Inflammatory macrophage treated with lipopolysaccharide for 4 hours (primary cell): ENCODE results near the gene BIK.
"Not testable (repeated sequence)": the region's sequence is repeated elsewhere in the genome, so short reads cannot be mapped to it uniquely, and the experiment has no call there.

Source experiments
- DNase-seq: peaks from one replicate; pipeline ENCODE4 v3.0.0-alpha.2; 2020

BIK gene, protein sequence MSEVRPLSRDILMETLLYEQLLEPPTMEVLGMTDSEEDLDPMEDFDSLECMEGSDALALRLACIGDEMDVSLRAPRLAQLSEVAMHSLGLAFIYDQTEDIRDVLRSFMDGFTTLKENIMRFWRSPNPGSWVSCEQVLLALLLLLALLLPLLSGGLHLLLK

DNA sequence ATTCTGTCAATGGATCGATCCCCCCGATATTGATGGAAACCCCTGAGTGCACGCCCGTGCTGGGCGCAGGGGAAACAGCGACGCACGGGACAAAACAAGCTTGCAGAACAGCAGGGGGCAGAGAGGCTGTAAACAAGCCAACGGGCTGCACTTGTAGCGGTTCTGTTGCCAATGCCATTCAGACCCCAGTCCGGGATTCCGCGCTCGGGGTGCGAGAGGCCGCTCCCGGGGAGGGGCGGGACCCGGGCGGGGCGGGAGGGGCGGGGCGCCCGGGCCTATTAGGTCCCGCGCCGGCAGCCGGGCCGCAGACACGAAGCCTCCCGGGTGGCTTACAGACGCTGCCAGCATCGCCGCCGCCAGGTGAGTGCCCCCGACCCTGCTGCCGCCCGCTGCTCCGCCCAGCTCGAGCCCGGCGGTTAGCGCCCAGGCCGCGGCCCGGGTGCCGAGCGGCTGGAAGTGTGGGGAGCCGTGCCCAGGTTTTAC is at the start of gene BIK:
TSS of gene BIK (plus strand) at position 307 of the 483 bp plus-strand sequence. CDS start 13,273 bp downstream, outside the sequence.
- peak; percentile 40 for DNase-seq

DNA sequence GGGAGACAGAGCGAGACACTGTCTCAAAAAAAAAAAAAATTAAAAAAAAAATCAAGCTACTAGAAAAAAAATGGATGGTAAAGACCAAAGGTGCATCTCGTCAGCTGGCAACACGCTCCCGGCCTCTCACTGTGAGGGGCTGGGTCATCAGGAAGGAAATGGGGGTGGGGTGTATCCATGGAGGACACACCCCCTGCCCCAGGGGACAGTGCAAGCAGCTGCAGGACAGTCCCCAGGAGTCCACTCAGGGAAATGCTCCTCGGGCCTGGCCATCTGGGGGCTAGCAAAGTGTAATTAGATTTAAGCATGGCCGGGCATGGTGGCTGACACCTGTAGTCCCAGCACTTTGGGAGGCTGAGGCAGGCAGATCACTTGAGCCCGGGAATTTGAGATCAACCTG is 44.4 kb upstream of the BIK start:
- DNase-seq: no peak

DNA sequence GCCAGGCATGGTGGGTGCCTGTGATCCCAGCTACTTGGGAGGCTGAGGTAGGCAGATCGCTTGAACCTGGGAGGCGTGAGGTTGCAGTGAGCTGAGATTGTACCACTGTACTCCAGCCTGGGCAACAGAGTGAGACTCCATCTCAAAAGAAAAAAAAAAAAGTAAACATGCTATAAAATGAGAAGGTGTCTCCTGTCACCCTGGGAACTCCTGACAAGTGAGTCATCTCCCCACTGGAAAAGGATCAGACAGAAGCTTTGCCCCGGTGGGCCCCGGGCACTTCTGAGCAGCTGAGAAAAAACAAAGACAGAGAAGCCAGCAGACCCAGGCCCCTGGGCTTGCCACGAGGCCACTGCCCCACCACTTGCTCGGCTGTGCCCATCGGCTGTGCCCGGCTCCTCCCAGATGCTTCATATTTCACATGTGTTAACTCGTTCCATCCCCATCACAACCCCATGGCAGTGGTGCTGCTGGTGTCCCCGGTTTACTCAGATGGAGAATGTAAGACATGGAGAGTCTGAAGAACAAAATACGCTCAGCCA is 43.6 kb upstream of the BIK start:
- no peak for DNase-seq

DNA sequence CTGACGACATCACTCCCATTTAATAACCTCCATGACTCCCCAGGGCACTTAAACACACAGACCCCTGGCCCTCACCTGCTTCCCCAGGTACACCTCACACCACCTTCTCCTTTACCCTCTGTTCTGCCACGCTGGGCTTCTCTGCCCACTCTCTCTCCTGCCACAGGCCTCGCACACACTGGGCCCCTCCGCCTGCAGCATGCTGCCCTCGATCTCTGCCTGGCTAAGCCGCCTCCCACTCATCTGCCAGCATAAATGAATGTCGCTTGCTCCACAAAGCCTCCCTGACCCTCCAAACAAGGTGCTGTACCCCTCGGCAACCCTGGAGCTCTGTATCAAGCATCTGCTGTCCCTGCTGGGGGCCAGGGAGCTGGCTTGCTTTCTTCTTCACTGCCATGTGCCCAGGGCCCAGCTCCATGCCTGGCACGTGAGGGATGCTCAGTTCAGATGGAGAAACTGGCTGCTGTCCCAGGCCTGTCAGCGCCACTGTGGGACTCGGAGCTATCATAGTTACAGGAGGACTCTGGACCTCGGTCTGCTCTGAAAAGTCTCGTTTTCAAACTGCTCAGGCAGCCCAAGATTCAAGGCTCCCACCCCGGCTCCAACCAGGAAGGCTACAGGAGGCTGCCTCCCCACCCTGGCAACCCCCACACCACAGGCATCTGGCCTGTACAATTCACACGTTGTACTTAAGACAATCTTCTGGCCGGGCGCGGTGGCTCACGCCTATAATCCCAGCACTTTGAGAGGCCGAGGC is 33.3 kb upstream of the BIK start:
- no peak for DNase-seq

DNA sequence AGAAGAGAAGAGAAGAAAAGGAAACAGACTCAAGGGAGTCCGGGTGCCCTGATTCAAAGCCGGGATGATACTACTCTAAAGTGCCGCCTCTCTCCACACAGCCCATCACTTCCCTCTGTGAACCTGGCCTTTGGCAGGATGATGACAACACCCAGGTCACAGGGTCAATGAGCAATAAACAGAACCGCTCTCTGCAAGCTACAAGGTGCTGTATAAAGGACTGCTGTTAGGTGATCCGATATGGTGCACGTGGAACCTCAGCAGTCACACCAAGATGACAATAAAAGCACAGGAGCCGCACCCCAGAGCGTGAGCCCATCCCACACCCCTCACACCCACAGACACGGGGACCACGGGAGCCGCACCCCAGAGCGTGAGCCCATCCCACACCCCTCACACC is 32.0 kb upstream of the BIK start:
- no peak for DNase-seq

DNA sequence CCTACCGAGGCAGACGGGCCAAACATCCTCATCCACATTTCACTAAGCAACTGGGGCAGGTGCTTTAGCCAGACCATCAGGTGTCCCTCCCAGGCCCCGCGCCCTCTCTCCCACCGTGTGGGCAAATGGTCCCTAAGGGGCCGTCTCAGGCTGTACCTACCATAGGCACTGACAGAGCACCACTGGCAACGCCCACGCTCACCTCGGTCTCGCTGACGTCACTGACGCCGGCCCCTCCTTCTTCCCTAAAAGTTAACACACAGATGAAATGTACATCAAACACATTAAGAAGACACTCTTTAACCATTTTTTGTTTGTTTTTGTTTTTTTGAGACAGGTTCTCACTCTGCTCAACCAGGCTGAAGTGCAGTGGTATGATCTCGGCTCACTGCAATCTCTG is 30.8 kb upstream of the BIK start:
- DNase-seq: no peak

DNA sequence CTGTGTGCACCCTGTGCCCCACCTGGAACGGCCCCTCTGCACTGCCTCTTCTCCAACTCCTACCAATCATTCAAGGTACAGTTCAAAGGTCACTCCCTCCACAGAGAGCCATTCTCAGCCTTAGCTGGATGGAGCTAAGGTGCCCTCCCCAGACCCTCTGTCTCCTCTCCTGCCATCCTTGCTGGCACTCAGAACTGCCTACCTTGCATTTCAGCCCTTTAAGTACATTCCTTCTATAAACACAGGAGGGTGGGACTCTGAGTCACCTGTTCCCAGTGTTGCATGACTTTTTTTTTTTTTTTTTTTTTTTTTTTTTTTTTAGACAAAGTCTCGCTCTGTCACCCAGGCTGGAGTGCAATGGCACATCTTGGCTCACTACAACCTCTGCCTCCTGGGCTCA is 29.9 kb upstream of the BIK start:
- DNase-seq: no peak

DNA sequence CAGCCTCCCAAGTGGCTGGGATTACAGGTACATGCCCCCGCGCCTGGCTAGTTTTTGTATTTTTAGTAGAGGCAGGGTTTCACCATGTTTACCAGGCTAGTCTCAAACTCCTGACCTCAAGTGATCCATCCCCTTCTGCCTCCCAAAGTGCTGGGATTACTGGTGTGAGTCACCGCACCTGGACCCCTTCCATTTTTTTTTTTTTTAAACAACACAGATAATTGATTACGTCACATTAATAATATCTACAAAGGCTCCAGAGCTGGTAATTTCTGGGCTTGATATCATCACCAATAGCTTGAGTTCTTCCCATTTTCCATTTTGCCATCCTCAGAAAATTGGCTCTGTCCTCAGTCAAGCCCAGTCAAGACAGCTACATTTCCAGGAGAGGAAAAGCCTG is 28.6 kb upstream of the BIK start:
- no peak for DNase-seq

DNA sequence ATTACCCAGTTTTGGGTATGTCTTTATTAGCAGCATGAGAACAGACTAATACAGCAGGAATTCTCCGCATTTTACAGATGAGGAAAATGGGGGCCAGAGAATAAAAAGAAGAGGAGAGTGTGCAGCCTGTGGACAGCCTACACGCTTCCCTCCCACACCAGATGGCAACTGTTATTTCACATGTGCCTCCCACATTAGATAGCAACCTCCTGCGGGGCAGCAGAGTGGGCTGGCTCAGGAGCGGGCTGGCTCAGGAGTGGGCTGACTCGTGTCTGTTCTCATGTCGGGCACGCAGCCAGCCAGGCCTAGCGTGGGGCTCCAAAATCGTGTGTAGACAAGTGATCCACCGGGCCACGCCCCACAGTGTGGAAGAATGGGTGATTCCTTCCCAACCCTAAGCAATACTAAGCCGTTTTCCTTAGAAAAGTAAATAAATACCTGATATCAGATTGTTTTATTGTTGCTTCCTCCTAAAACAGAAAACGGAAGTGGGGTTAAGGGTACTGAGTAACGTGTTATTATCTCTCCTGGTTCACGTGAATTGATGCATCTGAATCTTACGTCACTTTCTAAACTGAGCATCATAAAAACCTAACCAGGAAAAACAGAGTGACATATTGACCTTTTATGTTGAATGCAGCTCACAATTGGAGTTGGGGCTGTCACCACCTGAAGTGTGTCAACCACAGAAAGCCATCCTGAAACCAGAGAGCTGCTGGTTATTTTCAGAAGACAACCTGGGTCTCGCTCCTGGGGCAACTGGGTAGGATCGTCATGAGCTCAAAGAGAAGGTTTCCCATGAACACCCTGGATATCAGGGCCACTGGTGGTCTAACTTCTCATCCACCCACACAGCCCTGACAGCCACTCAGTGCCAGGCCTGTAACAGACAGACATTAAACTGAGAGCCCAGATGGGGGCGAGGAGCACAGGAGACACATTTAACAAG is 24.6 kb upstream of the BIK start:
- DNase-seq: no peak

DNA sequence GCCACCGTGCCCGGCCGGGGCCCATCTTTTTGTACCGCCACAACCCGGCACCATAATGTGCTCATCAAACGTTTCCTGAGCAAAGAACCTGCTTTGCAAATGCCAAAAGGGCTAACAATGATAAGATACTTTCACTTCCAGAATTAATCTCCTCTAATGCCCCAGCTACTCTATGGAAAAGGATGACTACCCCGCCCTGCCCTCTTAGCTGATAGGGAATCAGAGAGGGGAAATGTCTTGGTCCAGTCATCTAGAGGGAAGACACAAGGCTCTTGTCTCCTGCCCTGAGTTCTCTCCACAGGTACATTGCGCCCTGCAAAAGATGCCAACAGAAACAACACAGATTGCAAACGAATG is 21.9 kb upstream of the BIK start:
- peak; percentile 64 for DNase-seq

DNA sequence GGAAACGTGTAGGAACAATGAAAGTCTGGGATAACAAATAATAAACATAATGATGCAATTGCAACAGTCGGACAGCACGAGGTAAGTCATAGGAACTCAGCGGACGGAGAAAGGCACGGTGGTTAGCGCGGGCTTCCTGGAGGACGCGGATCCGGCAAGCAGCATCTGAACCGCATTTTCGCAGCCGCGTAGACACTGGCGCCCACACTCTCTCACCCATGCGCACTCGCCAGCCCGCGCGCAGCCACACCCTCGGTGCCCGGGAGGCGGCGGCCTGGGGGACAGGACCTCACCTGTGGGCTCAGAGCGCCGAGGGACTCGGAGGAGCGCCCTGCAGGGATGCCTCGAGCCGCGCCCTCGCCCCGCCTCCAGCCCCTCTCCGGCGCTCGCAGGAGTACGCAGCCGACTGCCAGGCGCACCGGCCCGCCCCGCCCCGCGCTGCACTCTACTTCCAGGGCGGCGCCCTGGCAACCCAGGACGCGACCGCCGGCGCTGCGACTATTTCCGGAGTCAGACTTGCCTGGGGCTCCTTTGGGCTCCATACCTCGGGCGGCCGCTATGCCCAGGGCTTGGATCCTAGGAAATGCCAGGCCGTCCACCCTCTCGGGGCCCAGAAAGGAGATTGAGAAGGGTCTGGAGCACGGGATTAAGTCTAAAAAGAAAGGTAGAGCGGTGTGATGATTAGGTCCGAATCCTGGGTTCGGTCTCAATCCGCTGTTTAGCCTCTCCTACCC is 21.4 kb upstream of the BIK start, which contains the start of gene TTLL1:
TSS of gene TTLL1 (minus strand) at position 408 of the 734 bp plus-strand sequence. CDS start 13,805 bp downstream, outside the sequence.
- DNase-seq: peak; percentile 85

DNA sequence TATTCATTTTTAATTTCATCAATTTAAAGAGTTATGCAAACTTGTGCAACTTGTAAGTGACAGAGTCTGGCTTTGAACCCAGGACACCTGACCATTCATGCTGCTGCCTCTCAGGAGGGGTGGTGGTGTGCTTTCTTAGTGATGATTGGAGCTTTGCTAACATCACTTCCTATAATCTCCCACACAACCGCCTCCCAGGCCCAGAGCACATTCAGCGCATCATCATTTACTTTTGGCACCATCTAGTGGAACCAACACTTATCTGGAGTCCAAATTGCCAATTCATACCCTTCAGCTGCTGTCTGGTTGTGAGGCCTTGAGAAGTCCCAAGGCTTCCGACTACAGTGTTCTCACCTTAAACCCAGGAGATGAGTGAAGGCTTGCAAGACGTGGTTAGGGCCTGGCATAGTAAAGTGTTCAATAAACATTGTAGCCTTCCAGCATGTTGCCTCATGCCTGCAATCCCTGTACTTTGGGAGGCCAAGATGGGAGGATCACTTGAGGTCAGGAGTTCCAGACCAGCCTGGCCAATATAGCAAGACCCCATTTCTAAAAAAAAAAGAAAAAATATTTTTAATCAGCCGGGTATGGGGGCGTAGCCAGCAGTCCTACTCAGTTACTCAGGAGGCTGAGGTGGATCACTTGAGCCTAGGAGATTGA is 20.3 kb upstream of the BIK start:
- DNase-seq: peak; percentile 90

DNA sequence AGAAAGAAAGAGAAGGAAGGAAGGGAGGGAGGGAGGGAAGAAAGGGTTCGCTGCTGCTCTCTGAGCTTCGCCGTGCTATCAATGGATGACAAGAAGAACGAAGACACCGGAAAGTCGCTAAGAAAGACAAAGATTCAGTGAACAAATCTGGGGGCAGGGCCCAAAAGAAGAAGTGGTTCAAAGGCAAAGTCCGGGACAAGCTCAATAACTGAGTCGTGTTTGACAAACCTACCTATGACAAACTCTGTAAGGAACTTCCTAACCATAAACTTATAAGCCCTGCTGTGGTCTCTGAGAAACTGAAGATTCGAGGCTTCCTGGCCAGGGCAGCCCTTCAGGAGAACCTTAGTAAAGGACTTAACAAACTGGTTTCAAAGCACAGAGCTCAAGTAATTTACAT is 18.5 kb upstream of the BIK start:
- DNase-seq: peak; percentile 43

DNA sequence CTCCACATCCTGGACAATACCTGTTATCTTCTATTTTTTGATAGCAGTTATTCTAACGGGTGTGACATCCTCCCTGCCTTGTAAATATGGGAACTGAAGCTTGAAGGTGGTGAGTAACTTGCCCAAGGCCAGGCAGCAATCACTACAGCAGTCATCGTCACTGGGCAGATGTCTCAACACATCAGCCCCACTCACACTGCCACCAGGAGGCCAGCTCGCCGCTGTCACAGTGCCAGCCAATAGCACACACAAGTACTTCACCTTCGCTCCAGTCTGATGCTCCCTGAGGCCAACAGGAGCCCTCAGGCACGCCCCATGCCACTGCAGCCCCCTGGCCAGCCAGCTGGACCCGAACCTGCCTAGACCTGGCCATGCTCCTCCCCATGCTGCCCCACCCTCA is 16.5 kb upstream of the BIK start:
- DNase-seq: peak; percentile 92

DNA sequence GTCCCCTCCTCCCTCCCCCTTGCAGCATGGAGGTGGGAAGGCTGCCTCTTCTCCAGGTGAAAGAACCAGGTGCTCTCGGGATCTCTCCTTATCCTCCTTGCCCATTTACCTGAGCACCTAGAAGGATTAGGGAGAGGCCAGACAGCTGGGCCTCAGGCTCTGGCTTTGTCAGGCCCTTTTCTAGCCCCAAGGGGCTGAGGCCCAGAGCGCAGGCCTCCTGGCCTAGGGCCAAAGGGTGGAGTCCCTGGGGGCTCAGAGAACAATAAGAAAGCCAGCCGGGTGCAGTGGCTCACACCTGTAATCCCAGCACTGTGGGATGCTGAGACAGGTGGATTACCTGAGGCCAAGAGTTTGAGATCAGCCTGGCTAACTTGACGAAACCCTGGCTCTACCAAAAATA is 16.0 kb upstream of the BIK start:
- DNase-seq: no peak

DNA sequence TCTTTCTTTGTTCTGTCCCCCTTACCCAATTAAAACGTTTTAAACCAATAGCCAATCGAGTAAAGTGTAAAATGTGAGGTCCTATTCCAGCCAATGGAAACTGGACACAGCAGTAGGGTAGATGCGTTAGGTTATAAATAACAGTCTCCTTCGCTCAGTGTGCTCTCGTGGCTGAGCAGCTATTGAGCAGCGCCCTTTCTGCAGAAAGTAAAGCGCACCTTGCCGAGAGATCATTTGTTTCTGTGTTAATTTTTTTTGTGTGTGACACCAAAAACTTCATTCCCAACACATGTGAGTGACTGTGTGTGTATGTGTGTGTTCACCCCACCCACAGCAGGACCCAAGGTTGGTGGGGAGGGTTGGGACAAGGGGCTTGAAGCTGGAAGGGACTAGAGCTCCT is 14.1 kb upstream of the BIK start:
- DNase-seq: no peak

DNA sequence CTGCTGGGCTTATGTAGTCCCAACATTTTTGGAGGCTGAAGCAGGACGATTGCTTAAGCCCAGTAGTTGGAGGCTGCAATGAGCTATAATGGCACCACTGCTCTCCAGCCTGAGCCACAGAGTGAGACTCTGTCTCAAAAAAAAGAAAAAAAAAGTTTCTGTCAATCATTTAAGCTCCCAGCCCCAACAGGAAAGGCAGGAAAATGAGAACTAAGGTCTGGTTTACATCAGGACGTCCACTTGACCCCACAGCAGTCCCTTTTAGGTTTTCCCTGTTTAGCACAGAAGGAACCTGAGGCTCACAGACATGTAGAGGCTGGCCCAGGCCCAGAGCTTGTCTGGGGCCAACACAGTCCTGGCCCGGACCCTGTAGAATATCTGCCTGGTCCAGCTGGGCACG is 12.2 kb upstream of the BIK start:
- DNase-seq: no peak

DNA sequence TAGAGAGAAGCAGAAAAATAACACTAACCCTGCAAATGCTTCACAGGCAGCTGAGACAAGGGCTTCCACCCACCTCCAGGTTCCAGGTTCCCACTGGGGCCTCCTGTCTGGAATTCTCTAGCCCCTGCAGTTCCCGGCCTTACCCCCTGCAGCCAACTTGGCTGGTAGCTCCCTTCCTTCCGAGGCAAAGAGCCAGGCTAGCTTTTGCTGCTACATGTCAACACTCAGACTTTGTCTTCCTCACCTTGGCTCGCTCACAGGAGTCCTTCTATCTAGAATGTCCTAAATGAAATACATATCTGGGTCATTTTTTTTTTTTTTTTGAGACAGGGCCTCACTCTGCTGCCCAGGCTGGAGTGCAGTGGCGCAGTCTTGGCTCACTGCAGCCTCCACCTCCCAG is 11.5 kb upstream of the BIK start:
- DNase-seq: no peak

DNA sequence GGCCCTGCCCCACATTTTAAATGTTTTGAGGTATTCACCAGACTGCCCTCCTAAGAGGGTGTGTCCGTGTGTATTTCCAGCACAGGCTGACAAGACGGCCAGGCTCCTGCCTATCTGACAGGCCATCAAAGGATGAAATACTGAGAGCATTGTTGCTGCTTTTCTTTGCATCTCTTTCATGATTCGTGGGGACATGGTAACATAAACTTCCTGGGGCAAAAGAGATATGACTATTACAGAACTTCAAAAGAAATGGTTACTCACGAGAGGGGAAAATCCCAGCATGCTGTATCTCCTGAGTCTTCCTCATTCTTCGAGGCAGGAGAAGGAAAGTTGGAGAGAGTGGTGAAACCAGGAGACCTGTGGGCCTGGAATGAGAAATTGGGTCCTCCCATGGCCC is 10.3 kb upstream of the BIK start:
- DNase-seq: peak; percentile 78

DNA sequence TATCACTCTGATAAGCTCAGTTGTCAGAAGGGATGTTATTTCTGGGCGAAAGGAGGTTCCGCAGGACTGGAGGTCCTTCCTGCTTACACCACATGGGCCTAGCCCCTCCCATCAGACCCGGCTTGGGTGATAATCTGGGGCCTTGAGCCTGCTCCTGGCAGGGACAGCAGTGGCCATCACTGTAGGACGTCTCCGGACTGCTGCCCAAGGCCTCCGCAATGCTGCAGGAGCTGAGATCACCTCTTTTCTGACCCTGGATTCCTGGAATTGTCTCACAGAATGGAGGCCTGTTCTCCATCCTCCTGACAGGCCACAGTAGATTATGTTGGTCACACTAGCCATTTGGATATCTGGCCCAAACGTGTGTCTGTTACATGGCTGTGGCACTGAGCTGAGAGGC is 9.2 kb upstream of the BIK start:
- DNase-seq: no peak

DNA sequence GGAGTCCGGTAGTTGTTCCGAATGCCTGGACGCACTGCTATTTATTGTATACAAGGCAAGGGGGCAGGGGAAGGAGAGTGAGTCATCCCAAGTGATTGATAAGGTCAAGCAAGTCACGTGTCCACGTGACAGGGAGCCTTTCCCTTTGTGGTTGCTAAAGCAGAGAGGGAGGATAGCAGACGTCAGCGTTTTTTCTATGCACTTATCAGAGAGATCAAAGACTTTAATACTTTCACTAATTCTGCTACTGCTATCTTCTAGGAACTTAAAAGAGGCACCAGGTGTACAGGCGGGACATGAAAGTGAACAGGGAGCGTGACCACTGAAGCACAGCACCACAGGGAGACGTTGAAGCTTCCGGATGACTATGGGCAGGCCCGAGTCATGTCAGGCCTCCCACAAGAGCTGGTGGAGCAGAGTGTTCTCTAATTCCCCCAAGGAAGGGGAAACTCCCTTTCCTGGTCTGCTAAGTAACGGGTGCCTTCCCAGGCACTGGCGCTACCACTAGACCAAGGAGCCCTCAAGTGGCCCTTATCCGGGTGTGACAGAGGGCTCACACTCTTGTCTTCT is 6.4 kb upstream of the BIK start:
- DNase-seq: peak; percentile 45

DNA sequence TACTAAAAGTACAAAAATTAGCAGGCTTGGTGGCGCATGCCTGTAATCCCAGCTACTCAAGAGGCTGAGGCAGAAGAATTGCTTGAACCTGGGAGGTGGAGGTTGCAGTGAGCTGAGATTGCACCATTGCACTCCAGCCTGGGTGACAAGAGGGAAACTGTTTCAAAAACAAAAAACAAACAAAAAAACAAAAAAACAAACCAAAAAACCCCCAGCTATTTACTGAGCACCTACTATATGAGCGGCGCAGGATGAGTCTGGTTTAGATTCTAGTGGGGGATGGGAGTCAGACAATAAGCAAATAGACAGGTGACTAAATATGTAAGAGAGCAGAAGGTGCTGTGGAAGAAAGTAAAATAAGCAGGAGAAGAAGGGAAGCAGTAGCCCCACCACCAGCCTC is 5.6 kb upstream of the BIK start:
- not testable (repeated sequence) for DNase-seq
